Measurements from ENCODE around the gene BCCIP. TPM values are rescaled to one million over a fixed set of nuclear protein-coding genes. Genes with fewer than 3 reads are reported as not detected.

Gene BCCIP
- total RNA-seq, 1 experiment from 2014 or later = 116 TPM

- DNase-seq (ENCODE audit: low read depth) = no peak
Observed at GRCh38 chr10:125797994-125798662, 25.2 kb upstream of the BCCIP start.

GRCh38 chr10:125799451-125800182, 23.7 kb upstream of the BCCIP start:
- no peak for DNase-seq (ENCODE audit: low read depth)

- no peak for DNase-seq (ENCODE audit: low read depth)
Observed at GRCh38 chr10:125801574-125801973, 21.8 kb upstream of the BCCIP start.

GRCh38 chr10:125802131-125802530, 21.2 kb upstream of the BCCIP start:
- DNase-seq (ENCODE audit: low read depth) = no peak

GRCh38 chr10:125802739-125803138, 20.6 kb upstream of the BCCIP start:
- peak; percentile 27 for DNase-seq (ENCODE audit: low read depth)

GRCh38 chr10:125808047-125808446, 15.3 kb upstream of the BCCIP start:
- no peak for DNase-seq (ENCODE audit: low read depth)

- no peak for DNase-seq (ENCODE audit: low read depth)
Observed at GRCh38 chr10:125811251-125811650, 12.1 kb upstream of the BCCIP start.

GRCh38 chr10:125812128-125812750, 11.1 kb upstream of the BCCIP start:
- DNase-seq (ENCODE audit: low read depth) = no peak

GRCh38 chr10:125815764-125816163, 7.6 kb upstream of the BCCIP start:
- DNase-seq (ENCODE audit: low read depth) = no peak

- DNase-seq (ENCODE audit: low read depth) = no peak
Observed at GRCh38 chr10:125816548-125816947, 6.8 kb upstream of the BCCIP start.

GRCh38 chr10:125817337-125817946, 5.9 kb upstream of the BCCIP start:
- no peak for DNase-seq (ENCODE audit: low read depth)

GRCh38 chr10:125820701-125821100, 2.6 kb upstream of the BCCIP start:
- DNase-seq (ENCODE audit: low read depth) = no peak

GRCh38 chr10:125823663-125824251, 411 bp downstream of the BCCIP start:
- DNase-seq (ENCODE audit: low read depth) = no peak

- DNase-seq (ENCODE audit: low read depth) = peak; percentile 33
Observed at GRCh38 chr10:125824736-125825135, 1.4 kb downstream of the BCCIP start.

GRCh38 chr10:125827133-125827532, 3.8 kb downstream of the BCCIP start:
- no peak for DNase-seq (ENCODE audit: low read depth)

- no peak for DNase-seq (ENCODE audit: low read depth)
Observed at GRCh38 chr10:125828311-125828710, 5.0 kb downstream of the BCCIP start.

GRCh38 chr10:125836746-125837145, 13.4 kb downstream of the BCCIP start:
- DNase-seq (ENCODE audit: low read depth) = no peak

- no peak for DNase-seq (ENCODE audit: low read depth)
Observed at GRCh38 chr10:125838802-125839575, 15.6 kb downstream of the BCCIP start.

GRCh38 chr10:125840406-125840805, 17.1 kb downstream of the BCCIP start:
- DNase-seq (ENCODE audit: low read depth) = no peak

- no peak for DNase-seq (ENCODE audit: low read depth)
Observed at GRCh38 chr10:125840955-125841354, 17.6 kb downstream of the BCCIP start.

- DNase-seq (ENCODE audit: low read depth) = no peak
Observed at GRCh38 chr10:125843603-125844329, 20.4 kb downstream of the BCCIP start.
